Transverse colon (tissue), 4 donors: ENCODE results near the gene DAO.

Experiments used
- EP300 ChIP-seq: sonication (generic); formaldehyde crosslinking; IDR thresholded peaks from one replicate; pipeline ENCODE4 v1.6.1; 2017; ENCODE audit warnings: antibody characterized with exemption, low read depth
- POLR2A ChIP-seq: fragments of 450-650 bp; IDR thresholded peaks from one replicate; pipeline ENCODE4 v1.6.1; 2016; ENCODE audit warnings: antibody characterized with exemption, mild to moderate bottlenecking, moderate library complexity
- POLR2AphosphoS5 ChIP-seq, 3 donors: sonication (generic); formaldehyde crosslinking; IDR thresholded peaks; one replicate each; pipeline ENCODE4 v1.6.1; 2016; ENCODE audit warnings: antibody characterized with exemption in 3 of 3
- TF ChIP-seq, protein P1 (sequence below), 5 experiments: fragments of 200-600 bp in 3 of 5; fragments of 450-650 bp in 2 of 5; sonication (generic) in 3 of 5; IDR thresholded peaks; 1 replicate in 2 of 5; 2 replicates in 3 of 5; pipeline ENCODE4 v1.5.1; 2016 to 2017; ENCODE audit warnings: antibody characterized with exemption in 5 of 5, inconsistent platforms in 3 of 5, mild to moderate bottlenecking in 2 of 5, moderate library complexity in 1 of 5

GRCh38 chr12:108842361-108842760 is 37.5 kb upstream of the DAO start:
- TF ChIP-seq POLR2A = no peak
- no peak for TF ChIP-seq POLR2AphosphoS5 (IDR thresholded peaks at IDR 0.05)
- TF ChIP-seq, protein P1, sequence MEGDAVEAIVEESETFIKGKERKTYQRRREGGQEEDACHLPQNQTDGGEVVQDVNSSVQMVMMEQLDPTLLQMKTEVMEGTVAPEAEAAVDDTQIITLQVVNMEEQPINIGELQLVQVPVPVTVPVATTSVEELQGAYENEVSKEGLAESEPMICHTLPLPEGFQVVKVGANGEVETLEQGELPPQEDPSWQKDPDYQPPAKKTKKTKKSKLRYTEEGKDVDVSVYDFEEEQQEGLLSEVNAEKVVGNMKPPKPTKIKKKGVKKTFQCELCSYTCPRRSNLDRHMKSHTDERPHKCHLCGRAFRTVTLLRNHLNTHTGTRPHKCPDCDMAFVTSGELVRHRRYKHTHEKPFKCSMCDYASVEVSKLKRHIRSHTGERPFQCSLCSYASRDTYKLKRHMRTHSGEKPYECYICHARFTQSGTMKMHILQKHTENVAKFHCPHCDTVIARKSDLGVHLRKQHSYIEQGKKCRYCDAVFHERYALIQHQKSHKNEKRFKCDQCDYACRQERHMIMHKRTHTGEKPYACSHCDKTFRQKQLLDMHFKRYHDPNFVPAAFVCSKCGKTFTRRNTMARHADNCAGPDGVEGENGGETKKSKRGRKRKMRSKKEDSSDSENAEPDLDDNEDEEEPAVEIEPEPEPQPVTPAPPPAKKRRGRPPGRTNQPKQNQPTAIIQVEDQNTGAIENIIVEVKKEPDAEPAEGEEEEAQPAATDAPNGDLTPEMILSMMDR (IDR thresholded peaks at IDR 0.05) = no peak
- TF ChIP-seq EP300 = no peak
